Neuronal stem cell (in vitro differentiated cells): Measurements from ENCODE around the gene CFAP43.
A peak's percentile ranks its signal among the peaks of the same experiment; 100 is the strongest.

Experiments
- DNase-seq: peaks from one replicate; pipeline ENCODE4 v3.0.0-alpha.2; 2013; ENCODE audit warnings: low spot score
- H2AFZ ChIP-seq: one replicate; pipeline ENCODE4 v1.6.1; 2013; ENCODE audit warnings: mild to moderate bottlenecking, low read length, inconsistent platforms
- H2AK5ac ChIP-seq: 2 replicates; pipeline ENCODE4 v1.6.1; 2013; ENCODE audit warnings: low read depth, mild to moderate bottlenecking, inconsistent platforms, low read length, moderate library complexity, mixed read lengths
- H2BK120ac ChIP-seq: 2 replicates; pipeline ENCODE4 v1.6.1; 2013; ENCODE audit warnings: low read depth, mild to moderate bottlenecking, inconsistent platforms, low read length, moderate library complexity, mixed read lengths
- H2BK12ac ChIP-seq: one replicate; pipeline ENCODE4 v1.6.1; 2013; ENCODE audit warnings: low read length, inconsistent platforms
- H2BK15ac ChIP-seq: 2 replicates; pipeline ENCODE4 v1.6.1; 2013; ENCODE audit warnings: mild to moderate bottlenecking, low read length, inconsistent platforms, mixed read lengths
- H2BK5ac ChIP-seq: one replicate; pipeline ENCODE4 v1.6.1; 2013; ENCODE audit warnings: inconsistent platforms, mild to moderate bottlenecking, low read length, moderate library complexity
- H3K14ac ChIP-seq: one replicate; pipeline ENCODE4 v1.6.1; 2013; ENCODE audit warnings: low read length, inconsistent platforms
- H3K18ac ChIP-seq: 2 replicates; pipeline ENCODE4 v1.6.1; 2013; ENCODE audit warnings: low read length, inconsistent platforms
- H3K23ac ChIP-seq: 2 replicates; pipeline ENCODE4 v1.6.1; 2013; ENCODE audit warnings: low read depth, mild to moderate bottlenecking, mixed read lengths, low read length, inconsistent platforms; ENCODE audit not compliant: poor library complexity
- H3K27ac ChIP-seq: replicated peaks from 3 replicates; pipeline ENCODE4 v1.5.1; 2013; ENCODE audit warnings: low read length, inconsistent platforms
- H3K27me3 ChIP-seq, 3 experiments: 2 replicates each; pipeline ENCODE4 v1.6.1; 2013; ENCODE audit warnings: low read length in 3 of 3, mild to moderate bottlenecking in 2 of 3, inconsistent platforms in 1 of 3, low read depth in 1 of 3, mixed read lengths in 1 of 3, moderate library complexity in 1 of 3; ENCODE audit not compliant: control insufficient read depth in 3 of 3, insufficient read depth in 3 of 3
- H3K36me3 ChIP-seq, 2 donors: replicated peaks in 1 of 2; 2 replicates each; pipeline ENCODE4 v1.6.1; 2013; ENCODE audit warnings: low read length in 2 of 2; ENCODE audit not compliant: control insufficient read depth in 2 of 2, insufficient read depth in 2 of 2
- H3K4ac ChIP-seq: 2 replicates; pipeline ENCODE4 v1.6.1; 2013; ENCODE audit warnings: inconsistent platforms, mild to moderate bottlenecking, low read length, moderate library complexity
- H3K4me1 ChIP-seq, 2 donors: 1 replicate in 1 of 2; 2 replicates in 1 of 2; pipeline ENCODE4 v1.6.1; 2013; ENCODE audit warnings: low read length in 2 of 2, low read depth in 1 of 2; ENCODE audit not compliant: control insufficient read depth in 2 of 2, insufficient read depth in 1 of 2
- H3K4me2 ChIP-seq: one replicate; pipeline ENCODE4 v1.6.1; 2013; ENCODE audit warnings: mild to moderate bottlenecking, low read length, inconsistent platforms; ENCODE audit not compliant: insufficient read depth, poor library complexity, severe bottlenecking
- H3K4me3 ChIP-seq, 2 donors: 2 replicates each; pipeline ENCODE4 v1.5.1; 2013; ENCODE audit warnings: low read length in 2 of 2, mild to moderate bottlenecking in 2 of 2, inconsistent platforms in 1 of 2, moderate library complexity in 1 of 2
- H3K79me1 ChIP-seq: one replicate; pipeline ENCODE4 v1.6.1; 2013; ENCODE audit warnings: low read depth, mild to moderate bottlenecking, inconsistent platforms, low read length, moderate library complexity
- H3K9ac ChIP-seq: one replicate; pipeline ENCODE4 v1.6.1; 2013; ENCODE audit warnings: mild to moderate bottlenecking, low read depth, low read length, inconsistent platforms; ENCODE audit not compliant: poor library complexity
- H3K9me3 ChIP-seq, 2 donors: replicated peaks in 1 of 2; 2 replicates each; pipeline versions ENCODE3 to v1.6.1; 2013; ENCODE audit warnings: low read length in 2 of 2, mild to moderate bottlenecking in 2 of 2, inconsistent platforms in 1 of 2, low read depth in 1 of 2, mixed read lengths in 1 of 2, moderate library complexity in 1 of 2; ENCODE audit not compliant: control insufficient read depth in 2 of 2, insufficient read depth in 1 of 2
- H4K8ac ChIP-seq: one replicate; pipeline ENCODE4 v1.6.1; 2013; ENCODE audit warnings: low read depth, mild to moderate bottlenecking, inconsistent platforms, low read length, moderate library complexity
- H4K91ac ChIP-seq: one replicate; pipeline ENCODE4 v1.6.1; 2013; ENCODE audit warnings: low read length, low read depth, mild to moderate bottlenecking, inconsistent platforms; ENCODE audit not compliant: poor library complexity
- WGBS, 2 donors: extraction: QIAGEN DNeasy Blood & Tissue Kit; methylation state at CpG; one replicate each; pipeline ENCODE4 v1.1.7; 2013; ENCODE audit warnings: missing lambda C conversion rate in 2 of 2, mixed read lengths in 1 of 2; ENCODE audit not compliant: insufficient read length in 2 of 2, insufficient replicate concordance in 1 of 2; ENCODE audit errors: extremely low coverage in 2 of 2; 5-methylcytosine and 5-hydroxymethylcytosine counted together

CFAP43 gene

GRCh38 chr10:104130041-104130440 is 102.1 kb downstream of the CFAP43 start:
- Histone ChIP-seq H3K79me1 (no peaks in the 10 kb centered on the region), H3K9ac (no peak overlapping the region), H3K27me3 (no peaks in the 10 kb centered on the region), H3K4me3 (no peak overlapping the region), H4K91ac (no peak overlapping the region), H3K23ac (no peak overlapping the region), H2BK15ac (no peak overlapping the region), H2BK5ac (no peak overlapping the region), H3K4me1 (peaks cover 0 to 5% of the 10 kb centered on the region in 2 donors), H3K36me3 (peaks cover 0 to 14% of the 10 kb centered on the region in 2 donors), H4K8ac (no peak overlapping the region), H3K27ac (no peak overlapping the region), H2BK12ac (no peak overlapping the region), H3K14ac (no peak overlapping the region), H3K4me2 (no peak overlapping the region), H2AFZ (no peak overlapping the region), H3K18ac (no peak overlapping the region), H2AK5ac (no peak overlapping the region), H3K9me3 (no peaks in the 10 kb centered on the region), H3K4ac (no peak overlapping the region), H2BK120ac (no peak overlapping the region)
- WGBS, 2 donors: no CpG with 5 or more reads among the region's 3 CpGs
- DNase-seq: no peak

DNA sequence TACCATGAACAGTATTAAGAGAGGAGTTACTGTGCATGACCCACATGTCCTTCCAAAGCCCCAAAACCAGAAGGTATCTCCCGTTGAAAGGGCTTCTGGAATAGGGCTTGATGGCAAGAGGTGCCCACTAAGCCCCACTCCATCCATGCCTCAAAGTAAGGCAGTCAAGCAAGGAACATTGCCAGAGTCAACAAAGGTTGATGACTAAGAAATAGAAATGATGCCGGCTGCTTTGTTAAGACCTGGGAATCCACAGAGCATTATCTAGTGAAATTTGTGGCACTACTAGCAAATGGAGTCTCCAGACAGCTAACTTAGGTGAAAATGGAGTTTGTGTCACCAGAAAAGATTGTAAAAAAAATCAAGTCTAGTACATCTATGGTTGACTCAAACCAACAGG is 104.0 kb downstream of the CFAP43 start:
- no peak overlapping the region for H3K23ac ChIP-seq
- no peak overlapping the region for H3K27ac ChIP-seq
- H2AFZ ChIP-seq: no peak overlapping the region
- H3K36me3 ChIP-seq: peaks cover 0 to 25% of the 10 kb centered on the region in 2 donors
- H3K18ac ChIP-seq: no peak overlapping the region
- no peak overlapping the region for H2BK12ac ChIP-seq
- no peak overlapping the region for H3K4ac ChIP-seq
- no peak overlapping the region for H3K4me3 ChIP-seq
- H2AK5ac ChIP-seq: no peak overlapping the region
- peaks cover 0 to 5% of the 10 kb centered on the region in 2 donors for H3K4me1 ChIP-seq
- no peaks in the 10 kb centered on the region for H3K79me1 ChIP-seq
- no peak overlapping the region for H3K9ac ChIP-seq
- no peak overlapping the region for H2BK5ac ChIP-seq
- H3K27me3 ChIP-seq: no peaks in the 10 kb centered on the region
- H3K14ac ChIP-seq: no peak overlapping the region
- H2BK120ac ChIP-seq: no peak overlapping the region
- no peaks in the 10 kb centered on the region for H3K9me3 ChIP-seq
- H3K4me2 ChIP-seq: no peak overlapping the region
- DNase-seq: no peak
- H4K91ac ChIP-seq: no peak overlapping the region
- H2BK15ac ChIP-seq: no peak overlapping the region
- no peak overlapping the region for H4K8ac ChIP-seq
- WGBS, 2 donors: no CpG with 5 or more reads among the region's 2 CpGs

DNA sequence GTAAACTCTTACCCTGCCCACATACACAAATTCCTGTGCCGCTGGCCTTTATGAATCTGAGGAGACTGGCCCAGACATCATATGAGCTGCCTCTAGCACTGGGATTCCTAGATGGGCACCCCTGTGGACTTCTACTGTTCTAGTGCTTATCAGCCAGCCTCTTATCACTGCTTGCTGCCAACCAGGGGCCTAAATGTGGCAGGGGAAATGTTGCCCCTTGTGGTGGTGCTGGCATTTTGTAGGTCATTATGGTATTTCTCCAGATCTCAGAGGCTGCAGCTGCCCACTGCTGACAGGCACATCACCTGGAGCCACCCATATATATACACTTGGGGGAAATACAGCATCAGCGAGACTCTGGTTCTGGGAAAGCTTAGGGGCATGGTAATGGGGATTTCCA is 104.8 kb downstream of the CFAP43 start:
- Histone ChIP-seq H3K9me3 (no peaks in the 10 kb centered on the region), H2BK120ac (no peak overlapping the region), H3K4me3 (no peak overlapping the region), H2BK15ac (no peak overlapping the region), H3K14ac (no peak overlapping the region), H3K23ac (no peak overlapping the region), H3K9ac (no peak overlapping the region), H2BK12ac (no peak overlapping the region), H2AK5ac (no peak overlapping the region), H3K79me1 (no peaks in the 10 kb centered on the region), H3K18ac (no peak overlapping the region), H4K8ac (no peak overlapping the region), H4K91ac (no peak overlapping the region), H2BK5ac (no peak overlapping the region), H3K4me2 (no peak overlapping the region), H3K27ac (no peak overlapping the region), H3K27me3 (no peaks in the 10 kb centered on the region), H3K4ac (no peak overlapping the region), H3K36me3 (peaks cover 0 to 25% of the 10 kb centered on the region in 2 donors), H3K4me1 (peaks cover 0 to 5% of the 10 kb centered on the region in 2 donors), H2AFZ (no peak overlapping the region)
- WGBS, 2 donors: no CpG with 5 or more reads among the region's 2 CpGs
- DNase-seq: peak; percentile 8

- H3K9ac ChIP-seq: no peak overlapping the region
- no peak overlapping the region for H3K23ac ChIP-seq
- H3K4ac ChIP-seq: no peak overlapping the region
- H3K36me3 ChIP-seq: peaks cover 0 to 25% of the 10 kb centered on the region in 2 donors
- no peaks in the 10 kb centered on the region for H3K9me3 ChIP-seq
- no peak overlapping the region for H3K27ac ChIP-seq
- no peak overlapping the region for H2BK15ac ChIP-seq
- no peak overlapping the region for H4K91ac ChIP-seq
- H3K14ac ChIP-seq: no peak overlapping the region
- no peak overlapping the region for H3K18ac ChIP-seq
- WGBS, 2 donors: no CpG with 5 or more reads among the region's 1 CpG
- H2BK5ac ChIP-seq: no peak overlapping the region
- no peaks in the 10 kb centered on the region for H3K79me1 ChIP-seq
- no peak overlapping the region for H2AK5ac ChIP-seq
- no peak overlapping the region for H4K8ac ChIP-seq
- no peak overlapping the region for H2BK12ac ChIP-seq
- no peak overlapping the region for H2BK120ac ChIP-seq
- H2AFZ ChIP-seq: no peak overlapping the region
- H3K4me2 ChIP-seq: no peak overlapping the region
- no peaks in the 10 kb centered on the region for H3K27me3 ChIP-seq
- H3K4me3 ChIP-seq: no peak overlapping the region
- peaks cover 8 to 14% of the 10 kb centered on the region in 2 donors for H3K4me1 ChIP-seq
- no peak for DNase-seq
These were observed 108.8 kb downstream of the CFAP43 start for GRCh38 chr10:104123397-104123796.
